ENCODE measurements around the gene ROR2.
A peak's percentile ranks its signal among the peaks of the same experiment; 100 is the strongest.
"Not testable (repeated sequence)": the region's sequence is repeated elsewhere in the genome, so short reads cannot be mapped to it uniquely, and the experiment has no call there.

ROR2 gene

DNA sequence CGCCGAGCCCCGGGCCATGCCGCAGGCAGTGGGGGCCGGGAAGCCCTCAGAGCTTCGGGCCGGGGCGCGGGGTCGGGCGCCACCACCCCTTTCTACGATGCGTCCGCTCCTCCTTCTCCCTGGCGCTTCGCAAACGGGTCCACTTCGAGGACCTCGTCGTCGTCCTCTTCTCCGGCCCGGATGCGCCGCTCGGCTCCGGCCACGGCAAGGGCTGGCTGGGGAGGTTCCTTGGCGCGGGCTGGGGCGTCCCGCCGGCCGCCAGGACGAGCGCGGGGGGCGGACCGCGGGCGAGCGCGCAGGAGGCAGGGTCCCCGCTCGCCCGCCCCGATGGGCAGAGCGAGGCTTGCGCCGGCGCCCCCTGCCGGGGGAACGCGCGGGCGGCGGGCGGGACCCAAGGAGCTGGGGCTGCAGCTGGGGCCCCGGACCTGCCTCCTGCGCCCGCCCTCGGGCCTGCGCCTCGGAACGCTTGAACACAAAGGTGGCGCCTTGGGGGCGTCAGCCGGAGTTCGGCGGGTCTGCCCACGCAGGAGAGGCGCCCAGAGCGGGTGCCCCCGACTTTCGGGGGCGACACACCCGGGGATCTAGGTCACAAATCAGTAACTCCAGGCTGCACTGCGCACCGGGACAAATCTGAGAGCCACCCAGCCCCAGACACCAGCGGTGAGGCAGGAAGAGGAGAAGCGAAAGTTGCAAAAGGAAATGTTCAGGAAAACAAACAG is at the start of gene ROR2:
Gene ROR2, minus strand, starts transcription at position 283 of the 719 bp plus-strand sequence.
- DNase-seq, result peak; percentile 70

DNA sequence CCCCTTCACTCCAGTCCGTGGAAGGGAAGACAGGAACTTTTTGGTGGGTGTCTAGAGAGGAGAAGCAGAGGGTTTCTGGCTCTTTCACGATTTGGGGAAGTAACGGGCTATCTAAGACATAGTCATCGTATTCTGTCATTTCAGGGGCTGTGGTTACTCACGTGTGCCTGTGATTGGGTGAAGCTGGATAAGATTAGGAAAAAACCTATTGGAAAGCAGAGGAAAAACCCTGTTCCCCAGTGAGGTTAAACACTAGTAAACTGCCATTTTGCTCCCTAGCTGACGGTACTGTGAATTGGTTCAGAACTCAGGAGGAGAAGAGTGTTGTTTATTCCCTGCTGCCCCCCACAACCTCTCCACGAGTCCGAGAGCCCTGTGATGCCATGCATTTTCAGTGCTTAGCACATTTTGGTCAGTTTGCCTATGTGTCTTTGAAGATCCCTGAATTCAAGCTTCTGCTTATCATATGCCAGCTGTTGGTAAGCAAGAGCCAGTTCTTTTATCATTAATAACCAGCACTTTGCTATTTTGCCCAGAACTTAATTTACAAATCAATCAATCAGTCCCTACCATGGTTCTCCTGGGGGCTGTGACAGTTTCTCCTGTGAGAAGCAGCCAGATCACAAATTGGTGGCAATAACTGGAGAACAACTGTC is 45.1 kb upstream of the ROR2 start:
- no peak for DNase-seq

DNA sequence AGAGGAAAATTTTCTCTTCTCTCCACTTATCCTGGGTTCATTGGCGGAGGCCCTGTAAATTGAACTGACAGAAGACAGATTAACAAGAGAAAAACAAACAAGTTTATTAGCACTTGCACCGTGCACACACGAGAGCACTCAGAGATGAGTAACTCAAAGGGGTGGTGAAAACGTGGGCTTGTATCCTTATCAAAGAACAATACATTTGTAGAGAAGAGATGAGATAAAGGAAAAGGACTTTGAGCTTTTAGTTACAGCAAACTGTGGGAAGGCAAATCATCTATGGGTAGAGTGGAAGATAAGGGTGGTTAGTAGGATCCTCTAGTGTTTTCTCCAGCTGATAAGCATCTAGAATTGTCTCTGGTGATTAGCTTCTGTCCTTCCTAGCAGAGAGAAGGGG is 44.4 kb upstream of the ROR2 start:
- DNase-seq, result no peak

DNA sequence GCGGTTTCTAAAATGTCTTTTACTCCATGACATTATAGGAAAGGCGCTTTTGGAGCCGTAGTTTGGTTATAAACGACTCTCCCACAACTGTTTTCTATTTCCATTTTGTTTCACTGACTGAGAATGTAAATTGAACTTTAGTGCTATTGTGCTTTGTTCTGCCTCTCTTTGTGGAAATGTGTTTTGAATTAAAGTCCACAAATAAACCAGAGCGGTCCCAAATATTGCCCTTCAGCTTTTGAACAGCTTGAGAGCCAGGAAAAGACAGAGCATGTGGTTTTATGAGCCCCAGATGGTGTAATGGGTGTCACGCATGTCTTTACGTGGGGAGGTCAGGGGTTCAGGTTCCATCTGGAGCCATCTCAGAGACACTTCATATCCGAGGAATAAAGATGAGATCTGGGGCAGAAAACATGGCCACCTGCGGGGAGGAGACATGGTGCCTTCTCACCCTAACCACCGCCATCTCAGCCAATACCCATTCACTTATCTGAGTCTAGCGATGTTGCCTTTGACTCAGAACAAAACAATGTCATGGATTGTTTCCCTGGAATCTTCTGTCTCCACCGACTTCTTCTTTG is 42.5 kb upstream of the ROR2 start:
- no peak for DNase-seq

DNA sequence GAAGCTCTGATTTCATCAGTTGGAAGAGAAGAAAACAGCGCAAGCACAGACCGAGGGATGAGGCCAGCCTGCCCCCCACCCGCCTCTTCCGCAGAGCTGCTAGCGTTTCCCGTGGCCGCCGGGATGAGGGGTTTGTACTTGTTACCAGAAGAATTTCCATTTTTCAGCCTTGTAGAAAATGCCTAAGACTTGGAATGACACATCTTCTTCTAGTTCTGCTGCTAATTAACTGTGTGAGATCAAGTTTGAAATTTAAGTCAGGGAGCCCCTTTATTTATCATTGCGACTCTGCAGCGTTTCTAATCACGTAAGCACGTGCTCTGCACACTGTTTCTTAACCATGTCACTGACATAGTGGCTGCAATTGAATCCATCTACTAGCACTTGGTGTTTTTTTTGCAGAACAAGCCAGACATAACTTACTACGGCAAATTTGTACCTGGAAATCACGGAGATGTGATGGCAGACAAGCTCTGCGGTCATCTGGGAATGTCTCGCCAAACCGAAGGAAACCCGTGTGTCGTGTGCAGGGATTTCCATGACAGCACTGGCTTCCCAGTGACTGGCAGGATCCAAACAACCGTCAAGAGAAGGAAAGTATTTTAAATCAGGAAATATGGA is 41.8 kb upstream of the ROR2 start:
- DNase-seq, result no peak

DNA sequence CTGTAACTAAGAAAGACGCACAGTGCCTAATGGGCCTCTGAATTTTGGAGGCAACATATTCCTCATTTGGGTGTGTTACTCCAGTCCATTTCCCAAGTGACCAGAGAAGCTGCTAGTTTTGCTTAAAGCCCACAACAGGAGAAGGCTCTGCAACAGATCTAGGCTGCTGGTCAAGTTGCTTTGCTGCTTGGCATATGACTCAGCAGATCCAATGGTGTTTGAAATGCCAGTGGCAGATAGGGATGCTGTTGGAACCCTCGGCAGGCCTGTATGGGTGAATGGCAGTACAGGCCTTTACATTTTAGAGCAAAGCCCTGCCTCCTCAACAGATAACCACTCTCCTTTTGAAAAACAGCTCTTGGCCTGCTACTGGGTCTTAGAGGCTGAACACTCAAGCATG is 36.2 kb upstream of the ROR2 start:
- DNase-seq, result no peak

DNA sequence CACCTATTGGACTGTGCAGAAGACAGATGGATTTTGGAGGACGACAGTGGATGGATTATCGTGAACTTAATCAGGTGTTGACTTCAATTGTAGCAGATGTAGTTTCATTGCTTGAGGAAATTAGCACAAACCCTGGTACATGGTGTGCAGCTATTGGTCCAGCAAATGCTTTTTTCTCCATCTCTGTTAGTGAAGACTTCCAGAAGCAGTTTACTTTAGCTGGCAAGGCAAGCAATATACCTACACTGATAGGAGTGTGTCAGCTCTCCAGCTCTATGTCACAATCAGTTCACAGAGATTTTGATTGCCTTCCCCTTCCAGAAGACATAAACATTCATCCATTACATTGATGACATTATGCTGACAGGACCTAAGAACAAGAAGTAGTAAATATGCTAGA is 35.7 kb upstream of the ROR2 start:
- no peak for DNase-seq

DNA sequence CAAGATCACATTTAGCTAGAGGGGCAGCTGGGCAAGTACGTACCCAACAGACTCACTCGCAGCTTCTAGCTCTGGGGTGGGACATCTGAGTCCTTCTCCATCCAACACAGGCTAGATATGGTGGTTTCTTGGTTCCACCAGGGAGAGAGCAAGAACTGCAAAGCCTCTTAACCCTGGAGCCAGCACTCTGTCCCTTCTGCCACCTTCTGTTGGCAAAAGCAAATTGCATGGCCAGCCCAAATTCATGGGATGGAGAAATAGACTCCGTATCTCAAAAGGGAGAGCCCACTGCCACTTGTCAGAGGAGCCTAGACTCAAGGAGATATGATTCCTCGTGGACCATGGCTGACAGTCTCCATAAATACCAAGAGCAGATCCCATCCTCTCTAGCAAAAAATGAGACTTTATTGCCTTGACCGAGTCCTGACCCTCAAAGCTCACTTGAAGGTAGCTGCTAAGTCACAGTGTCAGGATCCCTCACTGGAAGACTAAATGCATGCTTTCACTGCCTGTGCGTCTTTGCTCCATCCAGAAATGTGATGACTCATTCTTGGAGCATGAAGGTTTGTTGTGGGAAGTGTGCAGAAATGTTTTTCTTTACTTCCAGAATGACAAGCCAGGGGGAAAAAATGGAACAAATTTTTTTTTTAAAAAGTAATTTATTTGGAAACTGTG is 28.8 kb upstream of the ROR2 start:
- no peak for DNase-seq

DNA sequence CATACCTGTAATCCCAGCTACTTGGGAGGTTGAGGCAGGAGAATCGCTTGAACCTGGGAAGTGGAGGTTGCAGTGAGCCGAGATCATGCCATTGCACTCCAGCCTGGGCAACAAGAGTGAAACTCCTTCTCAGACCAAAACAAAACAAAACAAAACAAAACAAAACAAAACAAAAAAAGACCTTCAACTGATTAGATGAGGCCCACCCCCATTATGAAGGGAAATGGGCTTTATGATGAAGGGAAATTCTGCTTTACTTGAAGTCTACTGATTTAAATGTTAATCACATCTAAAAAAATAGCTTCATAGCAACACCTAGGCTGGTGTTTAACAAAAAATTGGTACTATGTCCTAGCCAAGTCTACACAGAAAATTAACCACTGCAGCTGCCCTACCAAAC is 25.2 kb upstream of the ROR2 start:
- DNase-seq, result not testable (repeated sequence)

DNA sequence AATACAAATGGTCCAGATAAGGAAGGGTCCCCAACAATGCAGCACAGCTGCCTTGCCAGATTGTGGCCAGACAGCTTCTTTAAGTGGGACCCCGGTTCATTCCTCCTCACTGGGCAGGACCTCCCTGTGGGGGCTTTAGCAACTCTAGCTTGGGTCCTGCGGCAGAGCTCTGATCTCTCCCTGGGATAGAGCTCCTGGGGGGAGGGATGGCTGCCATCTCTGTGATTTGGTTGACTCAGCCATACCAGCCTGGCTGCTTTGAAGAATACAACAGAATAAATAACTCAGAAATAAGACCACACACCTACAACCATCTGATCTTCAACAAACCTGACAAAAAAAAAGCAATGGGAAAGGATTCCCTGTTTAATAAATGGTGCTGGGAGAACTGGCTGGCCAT is 22.7 kb upstream of the ROR2 start:
- DNase-seq, result no peak

DNA sequence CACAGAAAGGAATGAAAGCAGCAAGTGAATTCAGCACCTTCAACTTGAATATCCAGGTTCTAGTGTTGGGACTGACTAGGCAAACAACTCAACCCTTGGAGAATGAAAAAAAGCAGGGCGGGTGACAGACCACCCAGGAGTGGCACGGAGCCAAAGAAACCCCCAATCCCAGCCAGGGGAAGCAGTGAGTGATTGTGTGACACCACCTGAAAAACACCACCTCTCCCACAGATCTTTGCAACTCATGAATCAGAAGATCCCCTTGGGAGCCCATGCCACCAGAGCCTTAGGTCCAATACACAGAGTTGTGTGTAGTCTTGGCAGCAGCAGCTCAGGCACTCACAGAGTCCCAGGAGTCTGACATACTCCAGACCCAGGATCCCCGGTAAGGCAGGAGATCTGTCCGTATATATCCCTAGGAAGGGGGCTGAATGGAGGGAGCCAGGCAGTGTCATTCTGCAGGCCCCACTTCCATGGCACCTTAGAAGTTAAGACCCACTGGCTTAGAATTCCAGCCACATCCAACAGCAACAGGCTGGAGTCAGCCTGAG is 22.1 kb upstream of the ROR2 start:
- DNase-seq, result no peak

DNA sequence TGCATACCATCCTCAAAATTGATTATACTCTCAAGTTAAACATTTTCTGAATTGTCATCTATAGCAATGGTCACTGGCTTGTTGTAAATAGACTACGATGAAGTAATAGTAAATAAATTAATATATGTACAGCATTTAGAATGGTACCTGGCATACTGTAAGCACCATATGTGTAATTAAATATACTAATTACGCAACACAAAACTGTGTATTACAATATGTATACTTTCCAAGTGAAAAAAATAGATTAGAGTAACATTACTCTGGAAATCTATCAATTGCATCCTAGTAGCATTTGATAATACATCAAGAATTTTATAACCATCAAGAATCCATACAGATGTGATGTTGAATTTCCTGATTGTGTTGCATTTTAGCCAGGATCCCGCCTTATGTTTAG is 17.2 kb upstream of the ROR2 start:
- no peak for DNase-seq

DNA sequence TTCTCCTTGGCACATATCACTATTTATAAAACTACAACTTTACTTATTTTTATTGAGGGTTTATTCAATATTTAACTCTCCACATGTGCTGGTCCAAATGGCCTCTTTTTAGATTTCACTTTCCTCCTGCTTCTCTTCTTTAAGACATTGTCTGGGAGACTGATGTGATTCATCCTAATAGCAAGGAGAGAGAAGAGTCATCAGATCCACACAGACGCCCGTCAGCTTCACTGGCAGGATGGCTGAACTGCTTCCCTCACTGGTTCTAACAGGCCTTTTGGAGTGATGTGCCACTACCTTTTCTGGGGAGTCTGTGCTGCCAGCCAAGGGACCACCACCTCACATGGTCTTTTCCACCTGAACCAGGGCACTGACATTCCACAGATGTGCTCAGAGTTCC is 16.5 kb upstream of the ROR2 start:
- DNase-seq, result no peak

DNA sequence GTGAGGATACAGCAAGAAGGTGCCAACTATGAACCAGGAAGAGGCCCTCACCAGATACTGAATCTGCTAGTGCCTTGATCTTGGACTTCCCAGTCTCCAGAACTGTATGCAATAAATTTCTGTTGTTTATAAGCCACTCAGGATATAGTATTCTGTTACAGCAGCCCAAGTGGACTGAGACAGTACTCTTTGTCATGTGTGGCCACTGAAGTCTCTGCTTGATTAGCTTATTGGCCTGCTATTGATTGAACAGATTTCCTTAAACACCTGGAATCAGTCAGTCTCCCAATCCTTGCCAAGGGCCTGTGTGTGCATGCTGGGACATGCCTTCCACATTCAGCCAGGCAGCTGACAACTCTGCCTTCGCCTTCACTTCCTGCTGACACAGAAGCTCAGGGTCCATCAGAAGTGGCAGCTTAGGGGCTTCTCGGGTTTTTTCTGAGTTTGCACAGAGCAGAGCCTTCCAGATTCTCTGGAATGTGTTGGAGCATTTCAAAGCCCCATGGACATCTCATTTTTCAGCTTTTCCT is 13.7 kb upstream of the ROR2 start:
- no peak for DNase-seq

DNA sequence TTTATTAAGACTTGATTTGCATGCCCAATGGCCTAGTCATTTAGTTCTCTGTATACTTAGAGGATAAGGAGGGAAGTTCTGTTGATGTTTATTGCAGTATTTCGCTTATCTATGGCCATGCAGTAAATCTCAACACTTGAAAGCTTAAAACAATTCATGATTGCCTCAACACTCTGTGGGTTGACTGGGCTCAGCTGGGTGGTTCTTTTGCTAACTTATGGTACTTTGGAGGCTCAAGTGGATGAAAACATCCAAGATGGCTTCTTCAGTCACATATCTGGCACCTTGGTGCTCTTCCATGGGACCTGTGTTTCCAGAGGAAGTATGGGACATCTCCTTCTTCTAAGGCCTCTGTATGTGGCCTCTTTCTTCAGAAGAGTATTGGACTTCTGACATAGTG is 10.3 kb upstream of the ROR2 start:
- DNase-seq, result no peak

DNA sequence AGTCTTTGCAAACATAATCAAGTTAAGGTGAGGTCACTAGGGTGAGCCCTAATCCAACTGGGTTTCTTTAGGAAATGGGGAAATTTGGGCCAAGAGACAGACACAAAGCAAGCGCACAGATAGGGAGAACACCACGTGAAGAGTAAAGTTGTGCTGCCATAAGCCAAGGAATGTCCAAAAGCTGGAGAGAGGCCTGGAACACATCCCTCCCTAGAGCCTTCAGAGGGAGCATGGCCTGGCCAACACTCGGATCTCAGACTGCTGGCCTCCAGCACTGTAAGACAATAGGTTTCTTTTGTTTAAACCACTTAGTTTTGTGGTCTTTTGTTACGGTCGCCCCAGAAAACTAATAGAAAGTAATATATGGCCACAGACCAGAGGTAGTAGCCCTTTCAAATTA is 8.1 kb upstream of the ROR2 start:
- DNase-seq, result no peak

DNA sequence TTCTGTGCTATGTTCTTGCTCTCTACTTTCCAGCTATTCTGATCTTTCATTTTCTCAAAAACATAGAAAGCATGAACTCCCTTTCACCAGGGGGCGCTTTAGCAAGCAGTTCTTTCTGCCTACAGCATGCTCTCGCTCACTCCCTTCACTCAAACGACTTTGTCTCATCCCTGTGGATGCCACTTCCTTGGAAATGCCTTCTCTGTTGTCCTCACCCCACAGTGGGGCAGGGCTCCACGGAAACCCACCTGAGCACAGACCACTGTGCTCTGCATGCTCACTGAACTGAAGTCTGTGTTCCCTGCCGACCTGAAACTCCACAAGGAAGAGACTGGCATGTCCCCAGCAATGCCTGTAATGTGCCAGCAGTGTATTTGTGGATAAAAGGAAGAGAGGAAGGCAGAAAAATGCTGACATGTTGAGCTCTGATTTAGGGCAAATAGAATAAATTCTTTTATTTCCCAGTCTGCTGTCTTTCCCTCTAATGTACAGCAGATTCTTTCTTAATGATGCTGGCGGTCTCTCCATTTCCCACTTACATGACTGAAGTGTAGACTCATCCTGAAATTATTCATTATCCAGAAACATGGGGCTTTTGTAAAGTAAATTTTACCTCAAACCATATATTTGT is 4.9 kb upstream of the ROR2 start:
- peak; percentile 50 for DNase-seq

DNA sequence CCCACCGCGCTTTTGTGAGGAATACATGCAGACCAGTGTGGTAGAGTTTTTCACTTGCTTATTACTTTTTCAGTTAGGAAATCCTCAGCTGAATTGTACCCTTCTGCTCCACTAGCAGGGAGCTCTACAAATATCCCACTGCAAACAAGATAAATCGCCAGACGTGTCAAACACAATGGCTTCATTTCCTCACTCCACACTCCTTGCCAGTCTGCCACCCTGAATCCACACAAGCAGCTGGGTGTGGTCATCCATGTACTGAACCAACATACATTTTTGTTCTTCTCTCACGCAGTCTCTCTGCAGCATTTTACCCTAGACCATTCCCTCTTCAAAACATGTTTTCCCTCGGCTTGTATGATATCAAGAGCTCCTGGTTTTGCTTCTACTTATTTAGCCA is 3.7 kb upstream of the ROR2 start:
- no peak for DNase-seq

DNA sequence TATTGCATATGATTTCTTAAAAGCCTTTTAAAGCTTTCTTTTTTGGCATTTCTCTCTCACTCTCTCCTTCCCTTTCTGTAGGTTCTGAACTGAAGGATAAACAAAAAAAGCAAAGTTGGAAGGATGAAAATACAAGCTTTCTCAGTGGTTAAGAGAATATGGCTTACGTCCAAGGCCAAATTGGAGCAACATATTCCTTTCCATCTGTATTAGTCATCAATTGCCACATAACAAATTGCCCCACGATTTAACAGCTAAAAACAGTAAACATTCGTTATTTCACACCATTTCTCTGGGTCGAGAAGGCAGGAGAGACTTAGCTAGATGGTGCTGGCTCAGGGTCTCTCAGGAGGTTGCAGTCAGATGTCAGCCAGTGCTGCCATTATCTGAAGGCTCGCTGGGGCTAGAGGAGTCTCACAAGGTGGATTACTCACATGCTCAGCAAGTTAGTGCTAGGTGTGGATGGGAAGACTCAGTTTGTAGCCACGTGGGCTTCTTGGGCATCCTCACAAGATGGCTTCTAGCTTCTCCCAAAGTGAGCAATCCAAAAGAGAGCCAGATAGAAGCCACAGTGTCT is 2.0 kb upstream of the ROR2 start:
- no peak for DNase-seq

DNA sequence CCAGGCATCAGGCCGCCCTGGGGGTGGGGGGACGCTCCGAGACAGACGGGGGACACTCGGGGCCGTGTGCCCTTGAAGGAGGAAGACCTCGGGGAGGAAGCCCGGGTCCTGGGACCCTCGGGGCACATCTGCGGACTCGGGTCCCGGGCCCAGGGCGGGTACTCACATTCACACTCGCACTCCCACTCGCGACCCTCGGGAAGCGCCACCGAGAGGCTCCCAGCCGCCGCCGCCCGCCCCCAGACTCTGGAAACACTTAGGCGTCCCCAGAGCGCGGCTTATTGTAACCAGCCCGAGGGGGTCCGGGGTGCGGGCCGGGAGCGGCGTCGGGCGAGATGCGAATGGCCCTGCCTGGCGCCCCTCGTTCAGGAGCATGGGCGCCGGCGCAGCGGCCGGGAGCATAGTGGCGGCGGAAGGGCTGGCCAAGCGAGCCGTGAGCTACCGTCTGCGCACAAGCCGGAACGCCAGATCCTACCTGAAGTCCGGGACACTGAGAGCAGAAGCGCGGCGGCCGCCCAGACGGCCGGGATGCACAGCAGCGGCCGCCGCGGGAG is 559 bp downstream of the ROR2 start:
- peak; percentile 17 for DNase-seq

DNA sequence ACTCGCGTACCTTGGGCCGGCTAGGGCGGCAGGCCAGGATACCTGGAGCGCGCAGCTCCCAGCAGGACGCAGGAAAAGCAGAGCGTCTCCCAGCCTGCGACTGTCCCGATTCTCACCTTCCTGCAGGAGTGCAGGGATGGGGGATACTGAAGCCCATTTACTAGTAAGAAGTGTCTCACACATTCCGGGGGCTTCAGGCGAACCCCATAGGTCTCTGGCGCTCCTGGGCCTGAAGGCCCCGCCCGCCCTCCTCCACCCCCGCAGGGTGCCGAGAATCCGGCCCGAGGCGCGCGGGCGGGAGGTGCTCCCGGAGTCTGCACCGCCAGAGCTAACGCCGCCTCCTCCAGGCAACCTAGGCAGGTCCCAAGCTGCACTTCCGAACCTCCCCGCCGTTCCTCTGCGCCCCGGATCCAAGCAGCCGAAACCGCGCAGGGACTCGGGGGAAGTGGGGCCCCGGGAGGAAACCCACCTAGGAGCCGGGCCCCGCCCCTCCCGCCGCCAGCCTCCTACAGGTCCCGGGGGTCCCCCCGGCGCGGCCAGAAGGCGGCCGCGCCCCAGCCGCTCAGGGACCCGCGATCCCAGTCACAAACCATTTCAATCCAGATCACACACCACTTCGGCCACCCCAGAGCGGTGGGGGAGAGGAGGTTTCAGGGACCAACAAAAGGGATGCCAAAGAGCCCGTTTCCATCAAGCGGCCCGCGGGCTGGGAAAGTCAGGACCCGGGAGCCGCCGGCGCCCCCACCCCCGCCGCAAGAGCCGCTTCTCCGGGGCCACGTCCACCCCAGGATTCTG is 1.2 kb downstream of the ROR2 start:
- DNase-seq, result peak; percentile 59

All from stimulated activated CD4-positive, alpha-beta T cell treated with anti-CD3 and anti-CD28 coated beads, Interleukin-15, amount 100 ng/mL, for 24 hours (primary cell).